Measurements from ENCODE around the gene IFT81.

IFT81 gene

GRCh38 chr12:110256780-110257431, 132.7 kb downstream of the IFT81 start:
- peak overlapping the region in 1 of 3 experiments; percentile 13 for H3K27ac Mint-ChIP-seq
- TF ChIP-seq CTCF (IDR thresholded peaks at IDR 0.05; ENCODE audit: unreplicated experiment in 3 of 3), result no peak
- H3K36me3 Mint-ChIP-seq (ENCODE audit: low read depth), result peaks cover 6% of the 10 kb centered on the region
- peaks cover 9% of the 10 kb centered on the region for H3K4me1 Mint-ChIP-seq
- H3K9me3 Mint-ChIP-seq, result no peaks in the 10 kb centered on the region
- peaks cover 9% of the 10 kb centered on the region for H3K27me3 Mint-ChIP-seq (ENCODE audit: low read depth)
- H3K4me3 Mint-ChIP-seq, result no peak overlapping the region

- Mint-ChIP-seq H3K9me3 (no peaks in the 10 kb centered on the region), H3K4me1 (peaks cover 6% of the 10 kb centered on the region), H3K27me3 (ENCODE audit: low read depth) (peaks cover 4% of the 10 kb centered on the region), H3K4me3 (no peak overlapping the region), H3K27ac (peak overlapping the region in 1 of 3 experiments; percentile 13), H3K36me3 (ENCODE audit: low read depth) (peaks cover 6% of the 10 kb centered on the region)
- no peak for TF ChIP-seq CTCF (IDR thresholded peaks at IDR 0.05; ENCODE audit: unreplicated experiment in 3 of 3)
Observed at GRCh38 chr12:110258466-110258865, 134.3 kb downstream of the IFT81 start.

- no peak for TF ChIP-seq CTCF (IDR thresholded peaks at IDR 0.05; ENCODE audit: unreplicated experiment in 3 of 3)
- H3K4me3 Mint-ChIP-seq, result no peak overlapping the region
- H3K9me3 Mint-ChIP-seq, result no peaks in the 10 kb centered on the region
- H3K4me1 Mint-ChIP-seq, result peaks cover 26% of the 10 kb centered on the region
- no peaks in the 10 kb centered on the region for H3K27me3 Mint-ChIP-seq (ENCODE audit: low read depth)
- H3K27ac Mint-ChIP-seq, result peak overlapping the region in 1 of 3 experiments; percentile 1
- H3K36me3 Mint-ChIP-seq (ENCODE audit: low read depth), result peaks cover 6% of the 10 kb centered on the region
Observed at GRCh38 chr12:110262442-110263388, 138.6 kb downstream of the IFT81 start.

GRCh38 chr12:110266381-110266960, 142.3 kb downstream of the IFT81 start:
- peaks cover 60% of the 10 kb centered on the region for H3K4me1 Mint-ChIP-seq
- no peak for TF ChIP-seq CTCF (IDR thresholded peaks at IDR 0.05; ENCODE audit: unreplicated experiment in 3 of 3)
- H3K4me3 Mint-ChIP-seq, result peak overlapping the region in 1 of 3 experiments; percentile 69
- no peaks in the 10 kb centered on the region for H3K27me3 Mint-ChIP-seq (ENCODE audit: low read depth)
- H3K9me3 Mint-ChIP-seq, result no peaks in the 10 kb centered on the region
- no peaks in the 10 kb centered on the region for H3K36me3 Mint-ChIP-seq (ENCODE audit: low read depth)
- peak overlapping the region; percentile 92 to 94 (median 93) for H3K27ac Mint-ChIP-seq

- peaks cover under 1% of the 10 kb centered on the region for H3K27me3 Mint-ChIP-seq (ENCODE audit: low read depth)
- no peaks in the 10 kb centered on the region for H3K9me3 Mint-ChIP-seq
- H3K27ac Mint-ChIP-seq, result peak overlapping the region; percentile 92 to 94 (median 93)
- no peaks in the 10 kb centered on the region for H3K36me3 Mint-ChIP-seq (ENCODE audit: low read depth)
- peaks cover 66% of the 10 kb centered on the region for H3K4me1 Mint-ChIP-seq
- peak overlapping the region; percentile 15 to 69 (median 31) for H3K4me3 Mint-ChIP-seq
- TF ChIP-seq CTCF (IDR thresholded peaks at IDR 0.05; ENCODE audit: unreplicated experiment in 3 of 3), result no peak
Observed at GRCh38 chr12:110266980-110267620, 142.9 kb downstream of the IFT81 start.
